ENCODE results near the gene CCDC9B. TPM values are rescaled to one million over a fixed set of nuclear protein-coding genes. Genes with fewer than 3 reads are reported as not detected.

The CCDC9B gene
- polyA plus RNA-seq, 2 of the 4 experiments (the other 2 are of a cell fraction) = 1.9 to 23.4 TPM

DNA sequence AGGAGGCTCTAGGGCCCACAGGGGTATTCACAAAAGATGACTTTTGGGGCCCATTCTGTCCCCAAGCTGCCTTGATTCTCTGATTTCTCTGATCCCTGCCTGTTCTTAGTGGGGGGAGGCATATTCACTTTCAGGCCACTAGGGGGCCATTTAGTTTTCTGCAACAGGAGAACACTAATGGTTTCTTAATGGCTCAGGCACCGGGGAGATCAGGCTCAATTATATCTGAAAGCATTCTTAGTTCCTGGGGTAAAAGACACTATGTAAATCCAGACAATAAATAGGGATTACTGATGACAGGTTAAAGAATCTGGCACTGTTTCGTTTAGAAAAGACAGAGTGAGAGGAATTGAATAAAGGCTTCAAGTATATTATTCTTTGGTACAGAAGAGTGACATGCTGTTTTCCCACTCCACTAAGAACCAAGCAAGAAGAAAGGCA lies 19.8 kb downstream of the CCDC9B start (continued):
- TF ChIP-seq, protein P1, sequence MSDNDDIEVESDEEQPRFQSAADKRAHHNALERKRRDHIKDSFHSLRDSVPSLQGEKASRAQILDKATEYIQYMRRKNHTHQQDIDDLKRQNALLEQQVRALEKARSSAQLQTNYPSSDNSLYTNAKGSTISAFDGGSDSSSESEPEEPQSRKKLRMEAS (IDR thresholded peaks at IDR 0.05) = no peak
- TF ChIP-seq SMC3 (IDR thresholded peaks at IDR 0.05) = peak; percentile 46; the same call in 1 of the 3 replicates
- no peak for TF ChIP-seq BHLHE40 (IDR thresholded peaks at IDR 0.05; ENCODE audit: low read depth, low read length)
- TF ChIP-seq RCOR1 (IDR thresholded peaks at IDR 0.05; ENCODE audit: low read depth, low read length) = no peak
- TF ChIP-seq FOSL2 (IDR thresholded peaks at IDR 0.05) = no peak
- no peak for TF ChIP-seq FOSL2 (CRISPR knock-in tag; IDR thresholded peaks at IDR 0.05)

DNA sequence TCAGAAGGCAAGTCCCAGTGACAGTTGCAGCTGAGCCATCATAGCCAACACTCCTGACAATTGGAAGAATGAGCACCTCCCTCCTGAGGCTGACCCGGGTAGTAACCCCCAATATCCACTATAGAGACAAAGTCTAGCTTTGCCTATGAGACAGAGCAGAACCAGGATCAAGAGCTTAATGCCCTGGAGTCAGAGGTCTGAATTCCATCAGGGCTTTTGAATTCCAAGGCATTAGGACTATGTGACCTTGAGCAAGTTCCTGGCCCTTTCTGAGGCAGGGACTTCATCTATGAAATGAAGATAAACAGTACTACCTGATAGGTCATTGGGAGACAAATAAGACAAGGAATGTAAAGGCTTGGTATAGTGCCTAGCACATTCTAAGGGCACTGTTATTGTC lies 20.3 kb downstream of the CCDC9B start:
- no peak for ATAC-seq
- ChIA-PET POLR2A (no interaction called here), CTCF (interaction anchor here (0.6 to 18.2 kb wide), 20 partner anchors 8 to 370 kb away, joined by 3 to 203 read pairs (median 5); partner anchors contain the start of genes ANKRD63, CCDC9B and PLCB2)
- peaks cover 9% of the 10 kb centered on the region; the same call in 1 of the 3 replicates for H3K4me1 ChIP-seq
- no peaks in the 10 kb centered on the region for H3K9me3 ChIP-seq
- no peak overlapping the region for H3K4me3 ChIP-seq
- DNase-seq (ENCODE audit: low read depth in 1 of 2, low spot score in 1 of 2) = no peak
- WGBS (ENCODE audit: missing lambda C conversion rate) = 50% methylated on average over 1 of the region's 1 CpG
- TF ChIP-seq CBX8 (IDR thresholded peaks at IDR 0.05) (no peak), POLR2A (IDR thresholded peaks at IDR 0.05; ENCODE audit: low read length) (no peak), EHMT2 (IDR thresholded peaks at IDR 0.05; ENCODE audit: low read depth) (no peak), CEBPB (IDR thresholded peaks at IDR 0.05) (no peak), MAZ (IDR thresholded peaks at IDR 0.05; ENCODE audit: borderline replicate concordance, low read depth, low read length) (no peak)
- H3K27ac ChIP-seq = no peak overlapping the region
- no peak for FAIRE-seq
- H3K4me2 ChIP-seq = no peak overlapping the region

DNA sequence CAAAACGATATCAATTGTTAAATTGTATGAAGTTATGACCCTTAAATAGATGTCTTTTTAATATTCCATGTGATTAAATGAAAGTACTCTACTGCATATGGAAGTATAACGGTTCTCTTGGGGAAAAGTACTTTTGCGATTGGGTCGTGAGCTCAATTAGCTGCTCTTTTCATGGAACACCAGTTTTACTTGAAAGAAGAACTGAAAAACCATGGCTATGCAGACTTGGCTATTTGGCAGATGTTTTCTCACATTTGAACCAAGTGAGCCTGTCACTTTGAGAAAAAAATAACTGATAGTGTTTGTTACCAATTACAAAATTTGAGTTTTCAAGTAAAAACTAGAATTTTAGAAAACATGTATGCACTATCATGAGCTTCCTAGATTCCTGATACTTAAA lies 23.2 kb downstream of the CCDC9B start:
- TF ChIP-seq CBX8 (IDR thresholded peaks at IDR 0.05) = peak; percentile 37; the same call in 1 of the 2 replicates
- TF ChIP-seq KDM5A (IDR thresholded peaks at IDR 0.05) = no peak
- TF ChIP-seq, protein P2, sequence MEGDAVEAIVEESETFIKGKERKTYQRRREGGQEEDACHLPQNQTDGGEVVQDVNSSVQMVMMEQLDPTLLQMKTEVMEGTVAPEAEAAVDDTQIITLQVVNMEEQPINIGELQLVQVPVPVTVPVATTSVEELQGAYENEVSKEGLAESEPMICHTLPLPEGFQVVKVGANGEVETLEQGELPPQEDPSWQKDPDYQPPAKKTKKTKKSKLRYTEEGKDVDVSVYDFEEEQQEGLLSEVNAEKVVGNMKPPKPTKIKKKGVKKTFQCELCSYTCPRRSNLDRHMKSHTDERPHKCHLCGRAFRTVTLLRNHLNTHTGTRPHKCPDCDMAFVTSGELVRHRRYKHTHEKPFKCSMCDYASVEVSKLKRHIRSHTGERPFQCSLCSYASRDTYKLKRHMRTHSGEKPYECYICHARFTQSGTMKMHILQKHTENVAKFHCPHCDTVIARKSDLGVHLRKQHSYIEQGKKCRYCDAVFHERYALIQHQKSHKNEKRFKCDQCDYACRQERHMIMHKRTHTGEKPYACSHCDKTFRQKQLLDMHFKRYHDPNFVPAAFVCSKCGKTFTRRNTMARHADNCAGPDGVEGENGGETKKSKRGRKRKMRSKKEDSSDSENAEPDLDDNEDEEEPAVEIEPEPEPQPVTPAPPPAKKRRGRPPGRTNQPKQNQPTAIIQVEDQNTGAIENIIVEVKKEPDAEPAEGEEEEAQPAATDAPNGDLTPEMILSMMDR (IDR thresholded peaks at IDR 0.05) = no peak
- no peak overlapping the region for H3K4me3 ChIP-seq
- 49% methylated on average over 4 of the region's 4 CpGs for WGBS (ENCODE audit: missing lambda C conversion rate)
- FAIRE-seq = no peak
- POLR2A ChIA-PET = no interaction called here
- no peaks in the 10 kb centered on the region for H3K9me3 ChIP-seq
- no peak overlapping the region for H3K4me2 ChIP-seq
- ATAC-seq = no peak
- H3K4me1 ChIP-seq = peaks cover 6% of the 10 kb centered on the region; the same call in 1 of the 3 replicates
- no peak for DNase-seq (ENCODE audit: low read depth in 1 of 2, low spot score in 1 of 2)
- CTCF ChIA-PET = interaction anchor here (0.8 to 18.2 kb wide), 5 partner anchors 20 to 61 kb away, joined by 3 to 203 read pairs (median 4); partner anchors contain the start of gene CCDC9B
- no peak overlapping the region for H3K27ac ChIP-seq

DNA sequence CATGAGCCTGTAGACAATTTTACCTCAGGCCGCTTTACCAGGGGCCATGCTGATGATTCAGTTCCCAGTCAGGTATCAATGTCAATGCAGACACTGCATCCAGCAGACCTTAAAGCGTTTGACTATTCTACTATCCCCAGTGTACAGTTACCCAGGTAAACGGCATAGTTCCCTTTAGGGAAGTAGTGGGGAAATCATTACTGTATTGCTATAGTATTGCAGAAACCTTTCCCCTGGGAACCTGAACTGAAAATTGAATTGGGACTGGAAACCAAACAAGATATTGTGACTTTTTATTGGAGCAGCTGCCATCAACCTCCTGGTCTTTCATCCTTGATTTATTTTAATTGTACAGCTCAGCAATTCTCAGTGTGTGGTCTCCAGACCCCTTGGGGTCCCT lies 23.8 kb downstream of the CCDC9B start:
- TF ChIP-seq FOSB (CRISPR knock-in tag; IDR thresholded peaks at IDR 0.05) (no peak), ZC3H11A (IDR thresholded peaks at IDR 0.05) (no peak), EHF (CRISPR knock-in tag; IDR thresholded peaks at IDR 0.05) (no peak), CHD4 (IDR thresholded peaks at IDR 0.05; ENCODE audit: borderline replicate concordance) (no peak), NFE2L2 (conservative IDR thresholded peaks at IDR 0.05; ENCODE audit: low read length) (no peak), ESRRA (IDR thresholded peaks at IDR 0.05; ENCODE audit: borderline replicate concordance, low read length) (no peak), GATA3 (IDR thresholded peaks at IDR 0.05; ENCODE audit: borderline replicate concordance) (no peak), CBX8 (IDR thresholded peaks at IDR 0.05) (no peak), HEYL (CRISPR knock-in tag; IDR thresholded peaks at IDR 0.05) (no peak), CHD2 (IDR thresholded peaks at IDR 0.05; ENCODE audit: low read length, partially characterized antibody) (no peak)
- FAIRE-seq (no peak), DNase-seq (ENCODE audit: low read depth in 1 of 2, low spot score in 1 of 2) (no peak), ATAC-seq (no peak)
- Histone ChIP-seq H3K9me3 (no peaks in the 10 kb centered on the region), H3K27ac (no peak overlapping the region), H3K4me3 (no peak overlapping the region), H3K4me1 (peaks cover 6% of the 10 kb centered on the region; the same call in 1 of the 3 replicates), H3K4me2 (no peak overlapping the region)
- POLR2A ChIA-PET = no interaction called here
- 40% methylated on average over 3 of the region's 3 CpGs for WGBS (ENCODE audit: missing lambda C conversion rate)
- CTCF ChIA-PET = interaction anchor here (1.4 to 18.2 kb wide), 4 partner anchors 9 to 48 kb away, joined by 4 to 203 read pairs (median 72); partner anchors contain the start of genes CCDC9B and PLCB2
